RKO (cell line): ENCODE measurements around the gene PGLYRP4.
"Not testable (repeated sequence)": the region's sequence is repeated elsewhere in the genome, so short reads cannot be mapped to it uniquely, and the experiment has no call there.

Experiments
- DNase-seq: peaks from one replicate; pipeline ENCODE4 v3.0.0-alpha.2; 2016; ENCODE audit warnings: low spot score

The PGLYRP4 gene

GRCh38 chr1:153356392-153357075, 7.9 kb upstream of the PGLYRP4 start:
- DNase-seq = no peak

DNA sequence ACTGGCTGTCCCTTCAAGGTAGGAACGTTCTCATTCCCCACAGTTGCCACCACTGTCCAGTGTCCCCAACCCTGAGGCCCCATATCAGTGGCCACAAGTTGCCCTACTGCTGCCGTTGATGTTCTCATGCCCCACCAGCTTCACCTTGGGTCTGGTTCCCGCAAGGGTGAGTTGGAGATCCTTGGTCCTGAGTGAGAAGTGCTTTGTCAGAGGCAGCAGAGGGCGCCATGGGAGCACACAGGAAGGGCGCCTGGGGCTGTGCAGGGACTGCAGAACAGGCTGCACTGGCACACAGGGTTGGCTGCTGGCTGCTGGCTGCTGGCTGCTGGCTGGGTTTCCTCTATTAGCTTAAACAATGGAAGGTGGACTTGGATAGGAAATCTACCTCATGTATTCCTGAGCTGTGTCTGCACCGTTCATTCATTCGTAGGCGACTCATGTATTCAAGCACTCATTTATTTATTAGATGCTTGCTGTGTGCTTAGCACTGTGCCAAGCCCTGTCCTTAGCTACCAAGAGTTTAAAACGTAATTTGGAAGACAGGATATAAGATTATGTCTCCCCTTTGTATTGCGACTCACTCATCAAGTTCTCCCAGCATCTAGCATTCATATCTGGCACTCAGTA, 6.9 kb upstream of the PGLYRP4 start:
- DNase-seq = peak; percentile 67

DNA sequence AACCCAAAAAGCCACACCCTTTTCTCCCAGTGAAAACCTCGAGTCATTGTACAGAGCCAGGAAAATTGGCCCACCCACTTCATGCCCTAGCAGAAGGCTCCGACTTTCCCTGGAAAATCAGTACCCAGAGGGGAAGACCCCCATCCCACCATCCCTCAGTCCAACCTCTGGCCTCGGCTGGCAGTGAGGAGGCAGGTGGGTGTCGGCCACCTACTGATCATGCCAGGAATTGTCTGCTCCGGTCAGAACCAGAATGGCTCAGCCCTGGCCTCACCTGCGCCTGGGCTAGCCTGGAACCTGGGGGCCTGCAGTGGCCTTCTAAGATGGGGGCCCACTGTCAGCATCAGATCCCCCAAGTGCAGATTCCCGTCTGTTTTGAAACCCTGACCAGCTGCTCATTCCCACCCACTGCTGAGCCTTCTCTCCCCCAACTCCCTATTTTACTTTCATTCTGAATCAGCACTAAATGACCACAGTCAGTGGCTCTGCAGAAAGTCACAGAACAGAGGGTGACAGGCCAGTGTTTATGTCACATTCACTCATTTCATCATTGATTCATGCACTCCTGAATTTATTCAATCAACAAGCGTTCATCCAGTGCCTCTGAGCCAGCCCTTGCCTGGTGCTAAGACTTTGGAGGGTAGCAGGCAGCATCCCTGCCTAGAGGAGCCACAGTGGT, 6.0 kb upstream of the PGLYRP4 start:
- no peak for DNase-seq

DNA sequence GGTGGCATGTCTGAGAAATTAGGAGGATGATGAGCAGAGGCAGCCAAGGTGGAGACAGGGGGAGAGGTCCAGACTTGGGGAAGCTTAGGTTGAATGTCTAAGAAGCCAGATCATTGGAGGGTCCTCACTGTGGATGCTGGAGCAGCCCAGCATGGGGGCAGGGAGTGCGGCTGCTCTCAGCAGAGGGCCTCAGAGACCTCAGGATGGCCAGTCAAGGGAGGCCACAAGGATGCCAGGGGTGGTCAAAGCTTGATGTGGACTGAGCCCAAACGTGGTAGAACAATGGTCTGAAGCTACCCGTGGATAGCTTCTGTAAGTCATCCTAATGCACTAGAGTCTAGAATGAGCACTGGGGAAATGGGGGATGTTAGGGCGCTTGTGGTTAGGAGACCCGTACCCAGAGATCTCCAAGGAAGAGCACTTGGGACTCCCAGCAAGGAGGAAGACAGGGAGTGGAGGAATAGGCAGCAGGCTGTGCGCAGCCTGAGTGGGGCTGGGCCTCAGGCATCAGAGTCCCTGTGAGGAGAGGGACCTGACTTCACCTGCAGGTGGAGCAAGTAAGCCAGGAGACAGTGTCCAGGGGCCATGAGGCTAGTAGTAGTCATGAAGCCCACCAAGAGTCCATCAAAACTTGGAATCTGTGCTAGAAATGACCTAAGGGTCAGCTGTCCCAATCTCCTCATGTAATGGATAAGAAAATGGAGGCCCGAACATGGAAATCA, 4.7 kb upstream of the PGLYRP4 start:
- peak; percentile 5 for DNase-seq

- peak; percentile 77 for DNase-seq
Observed at GRCh38 chr1:153352523-153352922, 3.9 kb upstream of the PGLYRP4 start.

DNA sequence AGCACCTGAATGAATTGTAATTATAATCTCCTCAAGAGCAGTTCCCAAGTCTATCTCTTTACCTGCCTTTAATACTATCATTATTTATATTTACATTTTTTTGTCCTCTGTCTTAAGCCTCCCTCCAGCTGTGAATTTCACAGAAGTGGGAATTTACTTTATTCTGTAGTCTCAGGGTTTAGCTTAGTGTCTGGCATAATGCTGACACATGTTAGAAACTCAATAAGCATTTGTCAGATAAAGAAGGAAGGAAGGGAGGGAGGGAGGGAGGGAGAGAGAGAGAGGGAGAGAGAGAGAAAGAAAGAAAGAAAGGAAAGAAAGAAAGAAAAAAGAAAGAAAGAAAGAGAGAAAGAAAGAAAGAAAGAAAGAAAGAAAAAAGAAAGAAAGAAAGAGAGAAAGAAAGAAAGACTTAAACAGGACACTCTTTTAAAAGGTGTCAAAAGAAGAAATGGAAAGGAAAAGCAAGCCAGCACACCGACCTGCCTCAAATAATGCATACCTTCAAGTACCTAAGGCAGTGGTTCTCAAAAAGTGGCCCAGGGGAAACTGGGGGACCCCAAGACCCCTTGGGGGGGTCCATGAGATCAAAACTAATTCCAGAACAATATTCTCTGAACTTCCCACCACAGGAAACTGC, 1.8 kb upstream of the PGLYRP4 start:
- DNase-seq = no peak

GRCh38 chr1:153349363-153350320, 1.0 kb upstream of the PGLYRP4 start:
- DNase-seq = no peak

GRCh38 chr1:153347856-153348255, 785 bp downstream of the PGLYRP4 start:
- DNase-seq = no peak

GRCh38 chr1:153347049-153347448, 1.6 kb downstream of the PGLYRP4 start:
- DNase-seq = not testable (repeated sequence)

DNA sequence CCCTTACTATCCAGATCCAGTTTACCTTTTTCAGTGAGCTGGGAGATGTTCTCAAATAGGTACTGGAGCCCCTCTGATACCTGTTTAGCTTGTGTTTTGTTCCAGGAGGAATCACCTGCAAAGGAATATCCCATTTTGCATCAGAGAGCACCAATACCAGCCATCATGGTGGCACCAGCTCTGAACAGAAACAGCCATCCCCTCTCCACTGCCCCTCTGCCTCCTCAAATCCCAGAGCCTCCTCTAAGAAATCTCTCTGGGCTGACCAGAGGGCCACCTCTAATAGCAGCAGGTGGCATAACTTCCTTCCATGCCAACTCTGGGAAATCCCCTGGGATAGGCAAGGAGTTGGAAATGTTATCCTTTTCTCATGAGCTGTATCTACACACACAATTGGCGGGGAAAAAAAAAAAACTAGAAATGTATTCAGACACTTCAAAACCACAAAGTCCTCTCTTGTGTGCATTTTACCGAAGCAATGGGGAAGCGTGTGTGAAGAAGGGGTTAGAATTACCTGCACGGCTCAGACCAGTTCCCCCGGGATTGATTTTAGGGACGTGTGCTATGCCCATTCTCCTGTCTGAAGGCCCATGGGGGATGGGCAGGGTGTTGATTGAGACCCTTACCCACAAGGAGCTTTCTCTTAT, 2.4 kb downstream of the PGLYRP4 start:
- DNase-seq = no peak

- no peak for DNase-seq
Observed at GRCh38 chr1:153345187-153346076, 3.2 kb downstream of the PGLYRP4 start.

DNA sequence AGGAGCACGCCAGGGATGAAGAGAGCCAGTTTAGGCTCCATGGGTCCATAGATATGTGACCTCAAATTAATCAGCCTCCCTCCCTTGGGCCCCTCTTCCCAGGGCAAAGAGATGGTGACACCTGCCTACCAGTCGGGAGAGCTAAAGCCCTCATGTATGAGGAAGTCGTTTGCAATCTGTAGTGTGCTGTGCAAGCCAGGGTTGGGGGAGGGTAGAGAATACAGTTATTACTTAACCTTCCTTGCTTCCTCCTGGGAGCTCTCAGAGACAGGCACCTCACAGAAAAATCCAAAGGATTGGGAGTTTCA, 4.0 kb downstream of the PGLYRP4 start:
- DNase-seq = no peak

- no peak for DNase-seq
Observed at GRCh38 chr1:153343811-153344717, 4.6 kb downstream of the PGLYRP4 start.

DNA sequence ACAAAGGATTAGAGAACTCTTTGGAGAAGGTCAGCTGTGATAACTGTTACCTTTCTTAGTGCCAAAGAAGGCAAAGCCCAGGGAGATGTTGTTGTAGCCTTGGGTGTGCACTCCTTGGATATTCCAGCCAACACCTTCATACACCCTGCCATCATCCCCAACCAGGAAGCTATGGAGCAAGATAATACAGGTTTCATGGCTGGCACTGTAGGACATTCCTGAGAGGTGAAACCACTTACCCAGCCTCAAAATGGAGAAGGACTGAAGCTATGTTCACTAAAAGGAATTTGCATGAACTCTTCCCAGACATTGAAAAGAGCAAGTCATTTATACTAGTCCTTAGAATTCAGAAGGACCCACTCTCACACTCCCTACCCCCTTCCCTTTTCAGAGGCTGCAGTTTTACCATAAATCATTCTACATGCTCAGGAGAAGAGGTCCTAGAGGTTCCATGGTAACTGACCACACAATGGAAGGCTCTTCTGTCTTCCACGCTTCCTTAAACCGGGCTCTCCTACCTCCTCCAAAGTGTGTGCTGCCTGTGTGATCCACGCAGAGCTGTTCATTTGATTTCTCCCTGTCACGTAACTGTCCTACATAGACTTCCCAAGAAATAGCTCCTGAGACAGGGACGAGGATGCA, 5.5 kb downstream of the PGLYRP4 start:
- no peak for DNase-seq

DNA sequence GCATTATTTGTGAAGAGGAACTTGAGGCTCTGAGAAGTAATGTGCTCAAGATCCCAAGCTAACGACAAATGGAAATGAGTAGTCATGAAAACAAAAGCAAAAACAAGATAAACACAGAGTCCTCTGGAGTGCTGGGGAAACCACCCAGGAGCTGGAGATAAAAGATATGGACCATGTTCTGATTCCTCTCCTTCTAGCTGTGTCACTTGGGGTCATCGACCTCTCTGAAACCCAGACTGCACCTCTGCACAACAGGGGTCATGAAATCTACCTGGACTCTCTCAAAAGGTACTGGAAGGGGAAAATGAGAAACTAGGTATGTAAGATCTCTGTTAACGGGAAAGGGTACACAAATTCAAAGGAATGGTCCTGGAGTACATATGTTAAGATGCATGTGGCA, 6.5 kb downstream of the PGLYRP4 start:
- DNase-seq = no peak

DNA sequence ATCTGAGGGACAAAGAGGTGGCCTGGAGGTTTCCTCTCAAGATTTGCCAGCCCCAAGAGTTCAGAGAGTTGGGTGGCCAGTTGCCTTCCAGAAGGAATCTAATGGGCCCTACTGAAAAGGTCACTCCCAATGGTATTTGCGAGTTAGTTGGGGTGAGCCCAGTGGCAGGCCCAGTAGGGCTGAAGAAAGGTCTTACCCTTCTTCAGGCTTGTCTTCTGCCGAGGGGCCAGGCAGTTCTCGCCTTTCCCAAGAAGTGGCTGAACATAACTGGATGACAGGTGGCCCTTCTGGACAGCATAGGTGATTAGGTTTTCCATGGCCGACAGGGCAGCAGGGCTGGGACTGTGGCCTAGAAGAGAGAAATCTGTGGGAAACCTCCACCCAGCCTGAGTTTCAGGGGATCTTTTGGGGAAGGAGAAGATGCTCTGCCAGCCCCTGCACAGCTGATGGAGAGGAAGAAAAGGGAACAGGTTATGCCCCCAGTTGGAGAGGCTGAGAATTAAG, 7.2 kb downstream of the PGLYRP4 start:
- DNase-seq = no peak

DNA sequence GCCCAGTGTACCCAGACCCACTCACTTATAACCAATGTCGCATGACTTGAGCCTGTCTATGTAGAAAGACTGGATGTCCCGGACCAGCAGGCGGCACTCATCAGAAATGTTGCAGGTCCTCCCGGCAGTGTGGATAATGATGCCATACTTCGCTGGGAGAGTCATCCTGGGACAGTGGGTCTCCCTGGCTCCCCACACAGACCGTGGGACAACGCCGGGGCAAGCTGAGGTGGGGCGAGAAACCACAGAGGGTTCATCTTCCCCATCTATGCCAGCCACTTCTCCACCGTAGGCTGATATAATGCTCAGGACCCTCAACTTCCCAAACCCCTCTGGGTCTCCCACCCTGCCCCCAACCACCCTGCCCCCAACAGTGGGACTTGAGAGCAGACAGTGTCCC, 8.3 kb downstream of the PGLYRP4 start:
- no peak for DNase-seq

DNA sequence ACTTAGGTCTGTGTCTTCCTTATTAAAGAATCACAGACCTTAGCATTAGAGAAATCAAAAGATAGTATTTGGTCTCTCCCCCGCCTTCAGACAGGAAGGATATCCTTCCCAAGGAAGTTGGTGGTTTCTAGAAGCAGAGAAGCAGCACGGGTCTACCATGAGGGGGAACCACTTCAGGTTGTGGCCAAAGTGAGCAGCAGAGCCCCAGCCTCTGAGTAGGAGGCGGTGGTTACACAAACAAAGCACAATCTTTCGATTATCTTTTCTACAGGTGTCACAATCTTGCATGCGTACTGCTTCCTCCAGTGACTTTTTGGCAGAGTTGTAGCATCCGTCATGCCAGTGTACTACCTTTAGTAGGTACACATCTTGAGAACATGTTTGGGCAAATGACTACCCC, 8.8 kb downstream of the PGLYRP4 start:
- DNase-seq = no peak
